Stimulated activated CD8-positive, alpha-beta memory T cell treated with anti-CD3 and anti-CD28 coated beads, Interleukin-4, amount 100 ng/mL, for 48 hours (primary cell): ENCODE results near the gene HELZ2.
A peak's percentile ranks its signal among the peaks of the same experiment; 100 is the strongest.

Experiments
- DNase-seq: peaks from one replicate; pipeline ENCODE4 v3.0.0-alpha.2; 2020

HELZ2 gene

DNA sequence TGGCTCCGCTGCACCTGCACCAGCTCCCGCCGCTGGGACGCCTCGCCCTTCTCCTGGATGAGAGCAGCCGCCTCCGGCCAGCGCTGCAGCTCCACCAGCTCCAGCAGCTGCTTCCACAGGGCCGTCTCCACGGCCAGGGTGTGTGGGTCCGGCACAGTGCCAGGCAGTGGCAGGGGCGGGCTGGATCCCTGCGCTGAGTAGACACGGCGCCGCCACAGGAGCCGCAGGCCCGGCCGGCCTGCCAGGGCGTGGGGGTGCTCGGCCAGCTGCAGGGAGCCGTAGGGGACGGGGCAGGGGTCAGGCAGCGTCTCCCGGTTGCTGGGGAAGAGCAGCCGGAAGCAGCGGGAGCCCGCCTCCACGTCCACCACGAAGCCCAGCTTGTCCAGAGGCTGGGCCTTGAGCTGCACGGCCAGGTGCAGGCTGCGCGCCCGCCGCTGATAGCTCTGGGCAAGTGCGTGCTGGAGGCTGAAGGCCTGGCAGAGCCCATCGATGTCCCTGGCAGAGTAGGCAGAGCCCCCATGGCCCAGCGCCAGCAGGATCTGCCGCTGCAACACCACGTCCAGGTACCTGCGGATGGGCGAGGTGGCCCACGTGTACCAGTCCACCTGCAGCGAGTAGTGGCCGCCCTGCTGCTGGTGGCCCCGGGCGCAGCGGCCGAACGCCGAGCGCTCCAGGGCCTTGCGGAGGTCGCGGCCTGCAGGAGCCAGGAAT is 10.7 kb downstream of the HELZ2 start:
- DNase-seq = no peak

DNA sequence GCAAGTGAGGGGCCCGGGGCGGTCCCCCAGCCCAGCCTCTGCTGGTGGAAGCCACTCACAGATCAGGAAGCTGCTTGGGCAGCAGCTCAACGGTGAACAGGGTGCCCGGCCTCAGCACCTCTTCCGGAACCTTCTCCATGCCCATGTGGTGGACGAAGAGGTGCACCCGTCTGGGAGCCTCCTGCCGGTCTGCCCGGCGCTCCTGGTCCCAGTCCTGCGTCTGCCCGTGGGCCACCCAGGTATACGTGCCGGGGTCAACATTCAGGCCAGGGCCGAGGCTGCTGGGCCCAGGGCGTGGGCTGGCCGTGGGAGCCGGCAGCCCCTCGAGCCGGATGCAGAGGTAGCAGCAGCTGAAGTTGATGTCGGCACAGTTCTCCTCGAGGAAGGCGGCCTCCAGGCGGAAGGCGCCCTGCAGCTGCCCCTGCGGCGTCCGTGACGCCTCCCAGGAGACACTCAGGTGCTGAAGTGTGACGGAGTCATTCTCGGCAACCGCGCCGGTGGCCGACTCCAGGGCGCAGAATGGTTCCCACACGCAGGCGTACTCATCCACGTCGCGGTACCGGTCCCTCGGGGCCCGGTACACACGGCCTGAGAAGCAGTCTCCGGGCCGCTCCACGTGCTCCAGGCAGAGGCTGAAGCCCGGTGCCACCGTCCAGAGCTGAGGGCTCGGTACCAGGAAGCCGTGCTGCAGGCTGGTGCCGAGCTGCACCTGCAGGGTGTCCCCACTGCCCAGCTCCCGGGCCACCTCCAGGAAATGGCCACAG is 11.4 kb downstream of the HELZ2 start:
- no peak for DNase-seq

DNA sequence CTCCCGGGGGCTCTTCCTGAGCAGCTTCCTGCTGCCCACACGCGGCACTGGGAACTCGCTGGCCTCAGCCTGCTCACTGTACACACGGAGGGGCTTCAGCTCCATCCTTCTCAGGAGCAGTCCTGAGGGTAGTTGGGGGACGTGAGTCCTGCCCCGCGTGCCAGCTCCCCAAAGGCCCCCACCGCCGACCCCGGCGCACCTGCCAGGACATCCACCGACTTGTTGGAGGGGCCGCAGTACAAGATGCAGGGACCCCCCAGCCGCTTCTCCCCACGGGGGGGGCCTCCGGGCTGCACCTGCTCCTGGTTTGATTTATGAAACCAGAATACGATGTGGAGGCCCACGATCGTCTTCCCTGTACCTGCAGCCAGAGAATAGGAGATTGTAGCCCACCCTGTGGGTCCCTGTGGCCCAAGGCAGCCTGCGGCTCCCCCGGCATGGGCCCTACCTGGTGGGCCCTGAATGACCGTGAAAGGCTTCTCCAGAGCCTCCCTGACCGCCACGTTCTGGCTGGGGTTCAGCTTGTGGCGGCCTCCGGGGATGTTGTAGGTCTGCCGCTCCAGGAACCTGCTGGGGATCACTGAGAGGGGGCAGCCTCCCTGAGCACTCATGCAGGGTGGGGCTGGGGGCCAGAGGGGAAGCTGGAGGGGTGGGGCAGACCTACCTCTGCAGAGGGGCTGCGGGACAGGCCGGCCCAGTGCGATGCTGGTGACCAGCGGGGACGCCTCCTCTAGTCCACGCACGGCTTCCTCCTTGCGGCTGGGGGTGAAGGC is 12.2 kb downstream of the HELZ2 start:
- no peak for DNase-seq

DNA sequence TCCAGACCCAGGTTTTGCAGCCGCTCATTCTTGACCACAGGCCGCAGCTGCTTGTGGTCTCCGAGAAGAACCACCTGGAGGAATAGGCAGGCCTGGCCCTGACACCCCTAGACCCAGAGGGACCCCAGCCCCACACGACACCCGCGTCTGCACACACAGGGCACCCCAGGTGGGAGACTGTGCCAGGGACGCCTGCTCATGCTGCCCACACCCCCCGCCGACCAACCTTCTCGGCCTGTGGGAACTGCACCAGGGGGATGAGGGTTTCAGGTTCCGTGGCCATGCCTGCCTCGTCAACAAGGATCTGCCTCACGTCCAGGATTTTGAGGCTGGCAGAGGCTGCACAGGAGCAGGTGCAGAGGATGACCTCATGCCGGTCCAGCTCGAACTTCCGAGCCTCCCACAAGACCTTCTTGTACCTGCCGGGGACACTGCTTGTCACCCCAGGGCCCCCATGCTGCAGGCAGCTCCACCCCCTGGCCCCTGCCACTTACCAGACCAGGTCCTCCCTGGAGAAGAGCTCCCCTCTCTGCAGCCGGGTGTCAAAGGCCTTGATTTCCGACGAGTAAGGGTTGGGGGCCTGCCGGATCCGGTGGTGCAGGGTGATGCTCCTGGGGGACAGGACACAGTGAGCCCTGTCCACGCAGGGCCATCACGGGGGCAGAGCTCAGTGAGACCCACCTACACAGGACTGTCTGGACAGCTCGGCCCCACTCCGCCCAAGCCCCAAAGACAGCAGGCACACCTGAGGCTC is 13.0 kb downstream of the HELZ2 start:
- no peak for DNase-seq

DNA sequence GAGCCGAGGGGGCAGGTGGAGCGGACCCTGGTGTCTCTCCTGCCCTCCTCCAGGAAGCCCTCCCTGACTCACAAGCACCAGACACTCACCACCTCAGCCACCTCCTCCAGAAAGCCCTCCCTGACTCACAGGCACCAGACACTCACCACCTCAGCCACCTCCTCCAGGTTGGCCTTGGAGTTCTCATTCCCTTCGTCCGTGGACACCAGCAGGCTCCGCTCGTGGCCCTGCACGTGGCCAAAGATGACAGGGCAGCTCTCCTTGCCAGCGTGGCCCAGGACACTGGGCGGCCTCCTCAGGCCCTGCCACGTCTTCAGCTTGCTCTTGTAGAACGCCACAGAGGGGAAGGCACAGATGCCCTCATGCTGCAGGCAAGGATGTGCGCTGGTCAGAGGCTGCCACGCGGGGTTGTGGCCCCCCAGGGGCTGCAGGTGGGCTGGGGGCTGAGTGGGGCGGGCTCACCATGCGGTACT is 13.7 kb downstream of the HELZ2 start:
- DNase-seq = no peak

DNA sequence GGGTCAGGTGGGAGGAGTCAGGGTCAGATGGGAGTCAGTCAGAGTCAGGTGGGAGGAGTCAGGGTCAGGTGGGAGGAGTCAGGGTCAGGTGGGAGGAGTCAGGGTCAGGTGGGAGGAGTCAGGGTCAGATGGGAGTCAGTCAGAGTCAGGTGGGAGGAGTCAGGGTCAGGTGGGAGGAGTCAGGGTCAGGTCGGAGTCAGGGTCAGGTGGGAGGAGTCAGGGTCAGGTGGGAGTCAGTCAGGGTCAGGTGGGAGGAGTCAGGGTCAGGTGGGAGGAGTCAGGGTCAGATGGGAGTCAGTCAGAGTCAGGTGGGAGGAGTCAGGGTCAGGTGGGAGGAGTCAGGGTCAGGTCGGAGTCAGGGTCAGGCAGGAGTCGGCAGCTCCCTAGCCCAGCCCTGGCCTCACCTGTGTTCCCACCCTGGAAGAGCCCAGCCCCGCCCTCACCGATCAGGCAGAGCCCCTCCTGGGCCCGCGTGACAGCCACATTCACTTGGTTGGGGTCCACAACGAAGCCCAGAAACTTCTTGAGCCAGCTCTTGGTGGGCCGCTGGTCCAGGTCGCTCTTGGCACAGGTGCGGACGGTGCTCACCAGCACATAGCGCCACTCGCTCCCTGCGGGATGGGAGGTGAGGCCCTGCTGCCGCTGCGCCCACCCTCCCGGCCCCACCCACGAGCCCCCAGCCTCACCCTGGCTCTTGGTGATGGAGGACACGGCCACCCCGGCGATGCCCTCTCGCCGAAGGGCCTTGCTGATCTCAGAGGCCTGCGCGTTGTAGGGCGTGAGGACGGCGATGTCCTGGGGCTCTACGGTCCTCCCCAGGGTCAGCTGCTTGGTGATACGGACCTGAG is 14.3 kb downstream of the HELZ2 start:
- peak; percentile 69 for DNase-seq

DNA sequence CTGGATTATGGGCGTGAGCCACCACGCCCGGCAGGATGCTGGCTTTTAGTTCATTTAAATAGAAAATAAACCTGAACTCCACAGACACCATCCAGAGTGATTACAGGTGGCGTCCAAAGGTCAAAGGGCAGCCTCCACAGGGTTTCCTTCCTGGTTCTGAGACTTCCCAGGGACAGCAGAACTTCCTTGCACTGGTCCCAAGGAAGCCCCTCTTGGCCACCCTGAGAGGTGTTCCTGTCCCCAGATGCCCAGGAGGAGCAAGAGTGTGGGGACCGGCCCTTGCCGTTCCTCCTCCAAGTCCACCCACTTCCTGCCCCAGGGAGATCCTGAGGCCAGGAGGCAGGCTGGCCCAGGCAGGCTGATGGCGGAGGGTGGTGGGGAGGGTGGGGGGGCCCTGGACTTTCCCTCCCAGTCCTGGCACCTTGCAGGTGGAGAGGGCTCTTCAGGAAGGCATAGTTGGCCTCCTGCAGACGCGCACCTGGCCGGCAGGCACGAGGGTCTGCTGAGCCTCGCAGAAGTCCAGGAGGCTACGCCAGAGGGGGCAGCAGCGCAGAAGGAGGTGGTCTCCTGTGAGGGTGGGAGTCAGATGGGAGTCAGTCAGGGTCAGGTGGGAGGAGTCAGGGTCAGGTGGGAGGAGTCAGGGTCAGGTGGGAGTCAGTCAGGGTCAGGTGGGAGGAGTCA is 15.1 kb downstream of the HELZ2 start:
- DNase-seq = no peak

DNA sequence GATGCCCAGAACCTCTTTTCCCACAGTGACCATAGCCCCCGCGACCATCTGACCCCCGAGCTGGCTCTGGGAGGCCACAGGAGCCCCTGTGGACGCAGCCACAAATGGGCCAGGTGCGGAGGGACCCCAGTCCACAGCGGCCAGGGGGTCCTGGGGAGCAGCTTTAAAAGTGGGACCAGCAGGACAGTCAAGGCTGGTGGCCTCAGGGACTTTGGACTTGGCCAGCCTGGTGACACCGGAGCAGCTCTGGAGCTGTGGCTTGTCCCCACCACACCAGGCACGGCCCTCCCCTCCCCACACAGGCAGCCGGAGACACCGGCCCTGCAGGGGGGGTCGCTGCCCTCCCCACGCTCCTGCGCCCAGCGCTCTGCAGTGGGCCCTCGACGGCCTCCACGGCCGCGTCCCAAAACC is 16.6 kb downstream of the HELZ2 start:
- DNase-seq = no peak

DNA sequence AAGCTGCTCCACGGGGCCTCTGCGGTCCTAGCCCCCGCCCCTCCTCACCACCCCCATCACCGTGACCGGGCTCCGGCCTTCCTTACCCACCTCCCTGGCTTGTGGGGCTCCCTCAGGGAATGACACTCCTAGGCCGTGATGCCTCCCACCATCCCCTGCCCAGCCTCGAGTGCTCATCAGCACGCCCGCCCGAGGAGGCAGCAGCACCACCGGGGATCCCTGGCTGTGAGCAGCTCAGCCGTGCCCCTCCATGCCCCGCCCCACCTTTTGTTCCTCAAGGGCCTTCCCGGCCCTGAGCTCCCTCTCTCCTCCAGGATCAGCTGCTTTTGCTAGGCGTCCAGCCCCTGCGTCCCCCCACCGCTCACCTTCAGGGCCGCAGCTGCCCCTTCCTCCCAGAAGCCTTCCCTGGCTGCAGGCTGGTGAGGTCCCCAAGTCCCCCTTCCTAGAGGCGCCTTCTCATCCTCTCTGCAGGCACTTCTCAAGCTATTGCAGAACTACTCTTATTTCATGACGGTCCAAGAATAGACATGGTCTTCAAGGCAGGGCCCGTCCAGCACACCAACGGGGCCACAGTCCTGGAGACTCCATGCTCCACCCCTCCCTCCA is 17.1 kb downstream of the HELZ2 start:
- no peak for DNase-seq

DNA sequence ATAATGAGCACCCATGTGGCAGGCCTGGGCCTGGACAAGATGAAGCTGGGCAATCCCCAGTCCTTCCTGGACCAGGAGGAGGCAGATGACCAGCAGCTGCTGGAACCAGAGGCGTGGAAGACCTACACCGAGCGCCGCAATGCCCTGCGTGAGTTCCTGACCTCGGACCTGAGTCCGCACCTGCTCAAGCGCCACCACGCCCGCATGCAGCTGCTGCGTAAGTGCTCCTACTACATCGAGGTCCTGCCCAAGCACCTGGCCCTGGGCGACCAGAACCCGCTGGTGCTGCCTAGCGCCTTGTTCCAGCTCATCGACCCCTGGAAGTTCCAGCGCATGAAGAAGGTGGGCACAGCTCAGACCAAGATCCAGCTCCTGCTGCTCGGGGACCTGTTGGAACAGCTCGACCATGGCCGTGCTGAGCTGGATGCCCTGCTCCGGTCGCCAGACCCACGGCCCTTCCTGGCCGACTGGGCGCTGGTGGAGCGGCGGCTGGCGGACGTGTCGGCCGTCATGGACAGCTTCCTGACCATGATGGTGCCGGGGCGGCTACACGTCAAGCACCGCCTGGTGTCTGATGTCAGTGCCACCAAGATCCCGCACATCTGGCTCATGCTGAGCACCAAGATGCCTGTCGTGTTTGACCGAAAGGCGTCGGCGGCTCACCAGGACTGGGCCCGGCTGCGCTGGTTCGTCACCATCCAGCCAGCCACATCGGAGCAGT is 18.2 kb downstream of the HELZ2 start:
- DNase-seq = no peak

DNA sequence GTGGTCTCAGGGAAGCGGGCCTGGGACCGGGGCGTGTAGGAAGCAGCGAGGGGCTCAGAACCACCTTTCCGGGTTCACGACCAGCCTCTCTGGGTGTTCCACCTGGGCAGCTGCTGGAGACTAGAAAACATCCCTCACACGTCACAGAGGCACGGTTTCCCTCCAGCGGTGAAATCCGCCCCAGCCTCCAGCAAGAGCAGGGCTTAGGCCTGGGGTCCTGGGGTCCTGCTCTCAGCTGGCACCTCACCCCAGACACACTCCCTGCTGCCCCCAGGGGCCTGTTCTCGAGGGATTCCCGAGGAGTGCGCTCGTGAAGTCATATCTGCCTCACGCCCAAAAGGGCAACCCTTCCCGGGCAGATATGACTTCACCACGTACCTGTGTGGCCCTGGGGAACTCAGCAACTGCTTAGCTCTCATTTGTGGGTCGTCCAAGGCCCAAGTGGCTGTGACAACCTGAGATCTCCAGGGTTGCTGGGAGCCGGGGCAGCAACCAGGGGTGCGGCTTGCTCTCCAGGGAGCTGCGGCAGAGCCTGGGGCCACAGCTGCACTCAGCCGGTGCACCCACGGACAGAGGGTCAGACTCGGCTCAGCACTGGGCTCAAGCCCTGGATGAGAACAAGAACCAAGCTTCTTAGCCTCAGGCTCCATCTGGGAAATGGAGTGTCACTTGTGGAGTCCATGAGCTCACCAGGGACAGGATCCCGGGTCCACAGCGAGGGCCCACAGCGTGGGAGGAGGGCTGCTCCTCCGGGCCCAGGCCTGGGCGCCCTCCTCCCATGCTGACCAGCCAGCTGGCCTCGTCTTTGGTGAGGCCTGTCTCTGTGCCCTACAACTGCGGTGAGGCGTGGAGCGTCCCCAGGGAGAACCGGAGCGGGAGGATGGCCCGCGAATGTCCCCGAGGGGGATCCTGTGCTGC is 19.4 kb downstream of the HELZ2 start:
- DNase-seq = no peak

DNA sequence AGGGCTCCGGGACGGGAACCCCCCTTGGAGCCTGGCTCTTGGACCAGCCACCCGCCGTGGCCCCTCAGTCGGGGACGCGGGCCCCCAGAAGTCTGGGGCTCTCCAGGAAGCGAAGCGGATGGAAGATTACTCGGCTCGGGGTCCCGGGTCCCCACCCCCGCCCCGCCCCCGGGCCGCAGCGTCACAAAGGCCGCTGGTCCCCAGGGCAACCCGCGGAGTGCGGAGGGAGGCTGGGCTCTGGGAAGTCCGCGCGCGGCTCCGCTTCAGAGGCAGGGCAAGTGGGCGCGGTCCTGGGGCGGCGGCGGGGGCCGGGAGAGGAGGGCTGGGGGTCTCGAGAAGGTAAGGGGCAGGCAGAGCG is 20.1 kb downstream of the HELZ2 start, which contains the start of gene FNDC11:
Gene FNDC11 (plus strand): TSS at position 227 of the 358 bp plus-strand sequence. CDS start 1,505 bp downstream, outside the sequence.
- peak; percentile 65 for DNase-seq

DNA sequence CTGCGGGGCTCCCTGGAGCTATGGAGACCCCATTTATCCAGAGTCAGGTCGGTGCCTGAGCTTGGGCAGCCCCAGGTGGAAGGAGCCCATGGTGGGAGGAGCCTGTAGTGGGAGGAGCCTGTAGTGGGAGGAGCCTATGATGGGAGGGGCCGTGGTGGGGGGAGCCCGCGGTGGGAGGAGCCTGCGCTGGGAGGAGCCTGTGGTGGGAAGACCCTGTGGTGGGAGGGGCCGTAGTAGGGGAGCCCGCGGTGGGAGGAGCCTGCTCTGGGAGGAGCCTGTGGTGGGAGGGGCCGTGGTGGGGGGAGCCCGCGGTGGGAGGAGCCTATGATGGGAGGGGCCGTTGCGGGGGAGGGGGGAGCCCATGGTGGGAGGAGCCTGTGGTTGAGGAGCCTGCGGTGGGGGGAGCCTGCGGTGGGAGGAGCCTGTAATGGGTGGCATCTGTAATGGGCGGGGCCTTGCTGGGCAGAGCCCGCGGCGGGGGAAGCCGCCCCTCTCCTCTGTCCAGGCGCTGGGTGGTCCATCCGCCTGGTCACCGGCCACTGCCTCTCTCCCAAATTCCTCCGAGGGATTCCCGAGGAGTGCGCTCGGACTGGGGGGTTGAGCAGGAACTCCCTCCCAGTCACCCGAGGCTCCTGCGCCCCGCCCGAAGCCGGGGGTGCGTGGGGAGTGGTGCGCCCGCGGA is 20.6 kb downstream of the HELZ2 start:
- DNase-seq = peak; percentile 95

DNA sequence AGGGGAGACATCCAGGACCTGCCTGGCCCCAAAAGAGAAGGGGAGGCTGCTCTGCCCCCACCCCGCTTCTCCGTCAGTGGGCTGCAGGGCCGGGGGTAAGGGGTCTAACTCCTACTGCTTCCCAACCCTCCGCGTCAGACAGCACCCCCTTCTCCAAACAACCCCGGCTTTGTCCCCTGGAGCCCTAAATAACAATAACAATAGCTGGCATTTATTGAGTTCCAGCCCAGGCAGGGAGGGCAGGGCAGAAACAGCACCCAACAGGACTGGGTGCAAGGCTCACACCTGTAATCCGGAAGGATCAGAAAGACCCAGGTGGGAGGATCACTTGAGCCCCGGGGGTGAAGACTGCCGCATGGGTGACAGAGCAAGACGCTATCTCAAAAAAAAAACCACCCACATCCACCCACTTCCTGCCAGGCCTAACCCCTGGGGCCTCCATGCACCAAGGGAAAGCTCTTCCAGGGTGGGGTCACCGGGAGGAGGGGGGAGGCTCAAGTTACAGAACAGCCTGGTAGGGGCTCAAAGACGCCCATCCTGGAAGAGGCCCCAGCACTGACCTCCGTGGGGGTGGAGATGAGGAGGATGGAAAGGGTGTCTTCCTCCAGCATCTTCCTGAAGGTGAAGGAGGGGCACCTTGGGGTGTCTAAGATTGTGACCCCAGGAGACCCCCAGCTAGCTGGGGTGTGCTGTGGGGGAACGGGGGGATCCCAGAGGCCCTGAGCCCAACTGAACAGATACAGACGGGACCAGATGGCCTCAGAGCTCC is 21.4 kb downstream of the HELZ2 start:
- DNase-seq = peak; percentile 50

DNA sequence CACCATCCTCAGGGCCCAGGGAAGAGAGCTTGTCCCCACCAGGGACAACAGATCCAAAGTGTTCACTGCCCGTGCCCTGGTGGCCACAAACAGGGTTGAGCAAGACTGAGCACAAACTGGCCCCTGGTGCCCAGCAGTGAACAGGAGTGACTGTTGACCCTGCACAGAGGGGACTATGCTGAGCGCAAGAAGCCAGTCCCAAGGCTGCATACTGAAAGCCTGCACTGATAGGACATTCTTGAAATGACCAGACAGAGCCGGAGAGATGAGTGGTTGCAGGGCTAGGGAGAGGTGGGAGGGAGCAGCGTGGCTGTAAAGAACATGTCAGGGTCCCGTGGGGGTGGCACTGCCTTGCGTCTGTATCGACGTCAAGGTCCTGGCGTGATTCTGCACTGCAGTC is 23.0 kb downstream of the HELZ2 start:
- no peak for DNase-seq

DNA sequence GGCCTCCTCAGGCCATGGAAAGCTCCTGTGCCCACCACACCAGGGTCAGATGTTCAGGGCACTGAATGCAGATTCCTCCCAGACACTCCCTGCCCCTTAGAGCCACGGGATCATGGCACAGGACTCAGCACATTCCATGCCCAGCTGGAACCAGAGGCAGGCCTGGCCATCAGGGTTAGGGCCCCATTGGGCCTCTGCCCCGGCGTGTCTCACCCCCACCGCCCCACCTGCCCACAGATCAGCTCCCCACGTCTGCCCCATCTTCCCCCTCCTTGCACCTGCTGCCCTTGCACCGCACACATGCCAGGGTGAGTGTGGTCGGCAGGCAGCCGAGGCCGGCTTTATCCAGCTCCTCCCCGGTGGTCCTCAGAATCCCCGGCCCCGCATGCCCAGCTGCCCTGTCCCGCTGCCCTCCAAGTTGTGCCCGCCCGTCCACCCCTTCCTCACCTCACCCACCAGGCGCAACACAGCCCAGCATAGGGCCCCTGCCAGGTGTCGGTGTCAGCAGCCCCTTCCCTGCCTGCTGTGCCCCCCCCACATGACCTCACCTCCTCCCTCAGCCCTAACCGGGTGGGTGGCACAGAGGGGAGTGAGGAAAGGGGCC is 24.3 kb downstream of the HELZ2 start:
- DNase-seq = no peak

DNA sequence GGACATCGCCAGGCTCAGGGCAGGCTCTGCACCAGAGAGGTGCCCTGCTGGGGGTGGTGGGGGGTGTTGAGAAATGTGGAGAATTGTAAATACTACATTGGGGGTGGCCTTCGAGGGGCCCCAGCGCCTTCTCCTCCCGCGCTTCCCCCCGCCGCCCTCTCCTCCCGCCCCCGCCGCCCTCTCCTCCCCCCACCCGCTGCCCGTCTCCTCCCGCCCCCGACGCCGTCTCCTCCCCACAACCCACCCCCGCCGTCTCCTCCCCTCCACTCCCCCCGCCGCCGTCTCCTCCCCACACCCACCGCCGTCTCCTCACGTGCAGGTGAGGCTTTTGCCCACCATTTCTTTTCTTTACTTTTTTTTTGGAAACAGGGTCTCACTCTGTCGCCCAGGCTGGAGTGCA is 25.0 kb downstream of the HELZ2 start:
- DNase-seq = no peak
